Measurements from ENCODE around the gene ICAM3. TPM values are rescaled to one million over a fixed set of nuclear protein-coding genes. Genes with fewer than 3 reads are reported as not detected.

ICAM3 gene
- total RNA-seq, 1 donor from 2014 or later: 0.11 TPM

GRCh38 chr19:10328558-10329429 is 10.6 kb downstream of the ICAM3 start:
- Histone ChIP-seq H3K27me3 (no peaks in the 10 kb centered on the region), H3K4me1 (peaks cover 4 to 12% of the 10 kb centered on the region in 2 donors), H3K4me3 (no peak overlapping the region), H3K27ac (no peak overlapping the region), H3K36me3 (peaks cover 65 to 66% of the 10 kb centered on the region in 2 donors), H3K9me3 (no peaks in the 10 kb centered on the region)
- intact Hi-C loops (cut with DNase I): no loop called here
- TF ChIP-seq, protein P1, sequence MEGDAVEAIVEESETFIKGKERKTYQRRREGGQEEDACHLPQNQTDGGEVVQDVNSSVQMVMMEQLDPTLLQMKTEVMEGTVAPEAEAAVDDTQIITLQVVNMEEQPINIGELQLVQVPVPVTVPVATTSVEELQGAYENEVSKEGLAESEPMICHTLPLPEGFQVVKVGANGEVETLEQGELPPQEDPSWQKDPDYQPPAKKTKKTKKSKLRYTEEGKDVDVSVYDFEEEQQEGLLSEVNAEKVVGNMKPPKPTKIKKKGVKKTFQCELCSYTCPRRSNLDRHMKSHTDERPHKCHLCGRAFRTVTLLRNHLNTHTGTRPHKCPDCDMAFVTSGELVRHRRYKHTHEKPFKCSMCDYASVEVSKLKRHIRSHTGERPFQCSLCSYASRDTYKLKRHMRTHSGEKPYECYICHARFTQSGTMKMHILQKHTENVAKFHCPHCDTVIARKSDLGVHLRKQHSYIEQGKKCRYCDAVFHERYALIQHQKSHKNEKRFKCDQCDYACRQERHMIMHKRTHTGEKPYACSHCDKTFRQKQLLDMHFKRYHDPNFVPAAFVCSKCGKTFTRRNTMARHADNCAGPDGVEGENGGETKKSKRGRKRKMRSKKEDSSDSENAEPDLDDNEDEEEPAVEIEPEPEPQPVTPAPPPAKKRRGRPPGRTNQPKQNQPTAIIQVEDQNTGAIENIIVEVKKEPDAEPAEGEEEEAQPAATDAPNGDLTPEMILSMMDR (IDR thresholded peaks at IDR 0.05): no peak
- no peak for DNase-seq (ENCODE audit: low spot score in 2 of 2)

DNA sequence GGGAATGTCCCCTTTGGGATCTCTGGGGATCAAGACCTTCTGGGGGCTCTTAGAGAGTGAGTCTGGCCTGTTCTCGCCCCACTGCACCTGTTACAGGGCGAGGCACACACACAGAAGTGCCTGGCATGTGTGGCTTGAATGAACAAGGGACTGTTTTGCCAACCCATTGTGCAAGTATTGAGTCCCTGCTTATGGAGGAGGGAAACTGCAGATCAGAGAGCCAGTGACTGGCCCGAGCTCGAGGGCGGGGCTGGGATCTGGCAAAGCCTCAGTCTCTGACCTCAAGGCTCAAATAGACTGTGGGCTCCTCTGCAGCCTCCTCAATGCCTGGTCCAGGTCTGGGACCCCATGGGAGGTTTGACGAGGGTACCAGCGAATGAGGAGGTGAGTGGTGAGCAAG is 11.6 kb downstream of the ICAM3 start:
- no peak overlapping the region for H3K27ac ChIP-seq
- H3K4me1 ChIP-seq: peaks cover 4 to 12% of the 10 kb centered on the region in 2 donors
- no peak for DNase-seq (ENCODE audit: low spot score in 2 of 2)
- TF ChIP-seq, protein P1 (IDR thresholded peaks at IDR 0.05): no peak
- intact Hi-C loops (cut with DNase I): no loop called here
- no peaks in the 10 kb centered on the region for H3K27me3 ChIP-seq
- H3K36me3 ChIP-seq: peaks cover 74 to 76% of the 10 kb centered on the region in 2 donors
- H3K9me3 ChIP-seq: no peaks in the 10 kb centered on the region
- H3K4me3 ChIP-seq: no peak overlapping the region

DNA sequence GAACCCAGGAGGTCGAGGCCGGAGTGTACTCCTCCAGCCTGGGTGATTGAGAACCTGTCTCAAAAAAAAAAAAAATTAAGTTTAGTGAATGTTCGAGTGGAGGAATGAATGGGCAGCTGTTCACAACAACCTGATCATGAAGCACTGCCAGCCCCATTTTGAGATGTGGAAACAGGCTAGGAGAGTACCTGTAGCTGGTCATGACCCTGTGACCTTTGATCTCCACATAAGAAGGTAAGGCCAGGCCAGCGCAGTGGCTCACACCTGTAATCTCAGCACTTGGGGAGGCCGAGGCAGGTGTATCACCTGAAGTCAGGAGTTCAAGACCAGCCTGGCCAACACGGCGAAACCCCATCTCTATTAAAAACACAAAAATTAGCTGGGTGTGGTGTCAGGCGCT is 13.7 kb downstream of the ICAM3 start:
- TF ChIP-seq, protein P1 (IDR thresholded peaks at IDR 0.05): no peak
- Histone ChIP-seq H3K9me3 (no peaks in the 10 kb centered on the region), H3K27ac (no peak overlapping the region), H3K4me1 (no peaks in the 10 kb centered on the region), H3K4me3 (no peak overlapping the region), H3K27me3 (no peaks in the 10 kb centered on the region), H3K36me3 (peaks cover 92 to 97% of the 10 kb centered on the region in 2 donors)
- DNase-seq (ENCODE audit: low spot score in 2 of 2): no peak
- intact Hi-C loops (cut with DNase I): no loop called here

GRCh38 chr19:10321874-10322835 is 17.3 kb downstream of the ICAM3 start:
- Histone ChIP-seq H3K36me3 (peaks cover 93 to 98% of the 10 kb centered on the region in 2 donors), H3K4me3 (no peak overlapping the region), H3K9me3 (no peaks in the 10 kb centered on the region), H3K27ac (no peak overlapping the region), H3K27me3 (no peaks in the 10 kb centered on the region), H3K4me1 (no peaks in the 10 kb centered on the region)
- TF ChIP-seq, protein P1 (IDR thresholded peaks at IDR 0.05): no peak
- intact Hi-C loops (cut with DNase I): no loop called here
- DNase-seq (ENCODE audit: low spot score in 2 of 2): no peak

DNA sequence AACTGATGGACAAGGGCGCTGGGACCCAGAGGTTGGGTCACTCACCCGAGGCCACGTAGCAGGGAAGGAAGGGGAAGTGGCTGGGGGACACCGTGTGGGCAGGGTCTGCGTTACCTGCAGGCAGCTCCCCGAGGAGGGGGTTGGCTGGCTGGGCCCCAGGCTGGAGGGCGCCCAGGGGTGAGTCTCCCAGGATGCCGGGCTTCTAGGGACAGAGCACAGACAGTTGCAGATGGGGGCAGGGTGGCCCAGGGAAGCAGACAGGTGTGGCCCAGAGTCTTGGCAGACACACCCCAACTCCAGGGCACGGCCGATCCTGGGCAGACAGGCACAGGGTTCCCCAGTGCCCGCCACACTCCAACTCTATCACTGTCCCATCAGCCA is 18.0 kb downstream of the ICAM3 start:
- TF ChIP-seq, protein P1 (IDR thresholded peaks at IDR 0.05): no peak
- H3K9me3 ChIP-seq: no peaks in the 10 kb centered on the region
- no peak for DNase-seq (ENCODE audit: low spot score in 2 of 2)
- H3K27ac ChIP-seq: no peak overlapping the region
- no peak overlapping the region for H3K4me3 ChIP-seq
- H3K36me3 ChIP-seq: peaks cover 87 to 97% of the 10 kb centered on the region in 2 donors
- H3K4me1 ChIP-seq: no peaks in the 10 kb centered on the region
- no peaks in the 10 kb centered on the region for H3K27me3 ChIP-seq
- intact Hi-C loops (cut with DNase I): no loop called here
